IPS DF 19.7 (cell line): ENCODE measurements around the gene PCLO.

ENCODE experiments used
- DNase-seq: peaks from one replicate; pipeline ENCODE4 v3.0.0-alpha.2; 2013; ENCODE audit warnings: low read depth, low spot score

PCLO gene

GRCh38 chr7:82839063-82839462 lies 323.6 kb downstream of the PCLO start:
- no peak for DNase-seq

- DNase-seq: no peak
Measured at GRCh38 chr7:82838314-82838713, 324.4 kb downstream of the PCLO start.

GRCh38 chr7:82823073-82823472 lies 339.6 kb downstream of the PCLO start:
- DNase-seq: no peak

- no peak for DNase-seq
Measured at GRCh38 chr7:82821037-82821436, 341.6 kb downstream of the PCLO start.

GRCh38 chr7:82818171-82818570 lies 344.5 kb downstream of the PCLO start:
- DNase-seq: no peak

- no peak for DNase-seq
Measured at GRCh38 chr7:82816272-82816671, 346.4 kb downstream of the PCLO start.

GRCh38 chr7:82810558-82811259 lies 352.0 kb downstream of the PCLO start:
- no peak for DNase-seq

- no peak for DNase-seq
Measured at GRCh38 chr7:82808633-82809032, 354.1 kb downstream of the PCLO start.

- DNase-seq: peak; percentile 40
Measured at GRCh38 chr7:82805527-82805960, 357.1 kb downstream of the PCLO start.

GRCh38 chr7:82803411-82803810 lies 359.3 kb downstream of the PCLO start:
- DNase-seq: no peak

GRCh38 chr7:82789883-82790609 lies 372.6 kb downstream of the PCLO start:
- DNase-seq: no peak

GRCh38 chr7:82778021-82778420 lies 384.7 kb downstream of the PCLO start:
- DNase-seq: no peak

- DNase-seq: no peak
Measured at GRCh38 chr7:82762880-82763279, 399.8 kb downstream of the PCLO start.

GRCh38 chr7:82760831-82761230 lies 401.9 kb downstream of the PCLO start:
- no peak for DNase-seq

GRCh38 chr7:82760074-82760473 lies 402.6 kb downstream of the PCLO start:
- no peak for DNase-seq

GRCh38 chr7:82755705-82756551 lies 406.8 kb downstream of the PCLO start:
- DNase-seq: no peak

- DNase-seq: no peak
Measured at GRCh38 chr7:82750007-82750406, 412.7 kb downstream of the PCLO start.

- no peak for DNase-seq
Measured at GRCh38 chr7:82745820-82746219, 416.9 kb downstream of the PCLO start.

GRCh38 chr7:82745117-82745516 lies 417.6 kb downstream of the PCLO start:
- DNase-seq: no peak

GRCh38 chr7:82742163-82742562 lies 420.5 kb downstream of the PCLO start:
- DNase-seq: no peak

GRCh38 chr7:82741493-82741892 lies 421.2 kb downstream of the PCLO start:
- DNase-seq: no peak

- no peak for DNase-seq
Measured at GRCh38 chr7:82740246-82740848, 422.3 kb downstream of the PCLO start.
